Right lobe of liver (tissue), 6 donors: ENCODE measurements around the gene ITPKA. TPM values are rescaled to one million over a fixed set of nuclear protein-coding genes. Genes with fewer than 3 reads are reported as not detected.

ENCODE experiments used
- ATAC-seq, 4 donors: fragments of 200-7000 bp; cut with Tn5 transposase; one replicate each; pipeline ENCODE4 v1.9.1; 2020; ENCODE audit warnings: mild to moderate bottlenecking in 4 of 4, moderate library complexity in 4 of 4
- DNase-seq, 3 donors: peaks; one replicate each; pipeline ENCODE4 v3.0.0-alpha.2; 2020
- H3K27ac ChIP-seq, 3 donors: fragments of 200-600 bp; one replicate each; pipeline ENCODE4 v1.8.0; 2022
- H3K27me3 ChIP-seq, 2 donors: fragments of 200-600 bp; one replicate each; pipeline ENCODE4 v1.8.0; 2022
- H3K36me3 ChIP-seq, 4 donors: fragments of 200-600 bp; sonication (generic) in 1 of 4; one replicate each; pipeline versions ENCODE4 v1.5.1 to v1.8.0; 2017 to 2022; ENCODE audit warnings: control low read depth in 1 of 4
- H3K4me1 ChIP-seq, 4 donors: fragments of 200-600 bp; sonication (generic) in 1 of 4; one replicate each; pipeline versions ENCODE4 v1.5.1 to v1.8.0; 2017 to 2022; ENCODE audit warnings: control low read depth in 1 of 4
- H3K4me3 ChIP-seq, 3 donors: fragments of 200-600 bp; one replicate each; pipeline ENCODE4 v1.8.0; 2022
- H3K9me3 ChIP-seq, 4 donors: fragments of 200-600 bp; sonication (generic) in 1 of 4; one replicate each; pipeline versions ENCODE4 v1.5.1 to v1.8.0; 2017 to 2022; ENCODE audit warnings: control low read depth in 1 of 4
- CTCF ChIP-seq, 4 donors: fragments of 200-600 bp in 3 of 4; fragments of 450-650 bp in 1 of 4; IDR thresholded peaks; one replicate each; pipeline versions ENCODE4 v1.5.1 to v1.8.0; 2016 to 2022; ENCODE audit warnings: antibody characterized with exemption in 4 of 4, mild to moderate bottlenecking in 2 of 4
- POLR2A ChIP-seq: fragments of 450-650 bp; IDR thresholded peaks from one replicate; pipeline ENCODE4 v1.6.1; 2017; ENCODE audit warnings: antibody characterized with exemption, mild to moderate bottlenecking
- WGBS: methylation state at CpG from one replicate; pipeline ENCODE4 v1.1.6; 2018; ENCODE audit warnings: low coverage, low lambda C conversion rate; ENCODE audit not compliant: insufficient coverage; ENCODE audit errors: missing lambda C conversion rate; 5-methylcytosine and 5-hydroxymethylcytosine counted together
- intact Hi-C, 2 donors: fragments of 100-400 bp; cut with DNase I; formaldehyde crosslinking; loops; one replicate each; pipeline versions ENCODE4 v1.11.2 to v1.14.1; 2022
- total RNA-seq, 6 experiments: library from RNA; depleted of rRNA in 2 of 6; stranded (reverse); fragments of >200 nt in 2 of 6; fragmentation: NEBNext Ultra II Directional in 3 of 6; extraction: Animal tissue kit (Norgen Biotek cat#: 25700) in 3 of 6; gene quantifications; one replicate each; pipeline versions ENCODE4 v1.1.0 to v1.2.4, GENCODE V29; 2016 to 2023
- donor health status: DM: no; HTN: yes; CAD: no.
- donor health status: DM: no; HTN: no; CAD: no.
- donor health status: DM: no; HTN: no; CAD: no.
- donor health status: DM: no; HTN: yes; CAD: no.
- donor health status: DM: no; HTN: yes; CAD: no.

Gene ITPKA
- total RNA-seq, 6 experiments from 2014 or later: 0.60 to 15.5 (median 1.4) TPM

GRCh38 chr15:41483115-41483514 is 10.6 kb upstream of the ITPKA start:
- intact Hi-C loops: no loop called here
- H3K9me3 ChIP-seq: no peaks in the 10 kb centered on the region
- H3K4me3 ChIP-seq: no peak overlapping the region
- no peak overlapping the region for H3K27ac ChIP-seq
- no peaks in the 10 kb centered on the region for H3K27me3 ChIP-seq
- peaks cover 0 to 34% (median 13%) of the 10 kb centered on the region in 4 donors for H3K36me3 ChIP-seq
- TF ChIP-seq POLR2A (no peak), CTCF (IDR thresholded peaks at IDR 0.05) (no peak)
- ATAC-seq: no peak
- no peaks in the 10 kb centered on the region for H3K4me1 ChIP-seq
- DNase-seq: no peak

GRCh38 chr15:41483519-41483918 is 10.2 kb upstream of the ITPKA start:
- DNase-seq (no peak), ATAC-seq (peak in 1 of 4 donors; percentile 29)
- Histone ChIP-seq H3K4me1 (no peaks in the 10 kb centered on the region), H3K9me3 (no peaks in the 10 kb centered on the region), H3K27ac (no peak overlapping the region), H3K4me3 (no peak overlapping the region), H3K36me3 (peaks cover 0 to 30% (median 11%) of the 10 kb centered on the region in 4 donors), H3K27me3 (no peaks in the 10 kb centered on the region)
- intact Hi-C loops: no loop called here
- 80% methylated on average over 1 of the region's 2 CpGs for WGBS
- no peak for TF ChIP-seq CTCF (IDR thresholded peaks at IDR 0.05)
- TF ChIP-seq POLR2A: no peak

- no peak overlapping the region for H3K27ac ChIP-seq
Observed at GRCh38 chr15:41484937-41485625, 8.6 kb upstream of the ITPKA start.

GRCh38 chr15:41486286-41486685 is 7.4 kb upstream of the ITPKA start:
- intact Hi-C loops: no loop called here
- Histone ChIP-seq H3K4me1 (no peaks in the 10 kb centered on the region), H3K27me3 (no peaks in the 10 kb centered on the region), H3K4me3 (no peak overlapping the region), H3K9me3 (no peaks in the 10 kb centered on the region), H3K36me3 (peaks cover 0 to 9% (median 0%) of the 10 kb centered on the region in 4 donors), H3K27ac (no peak overlapping the region)
- no peak for TF ChIP-seq POLR2A
- no peak for TF ChIP-seq CTCF (IDR thresholded peaks at IDR 0.05)
- DNase-seq (peak in 1 of 3 donors; percentile 44), ATAC-seq (no peak)
- no CpG with 5 or more reads among the region's 43 CpGs for WGBS

More at GRCh38 chr15:41484937-41485625, 8.6 kb upstream of the ITPKA start:
- peak in 1 of 4 donors; percentile 9 for ATAC-seq
- no peak for TF ChIP-seq CTCF (IDR thresholded peaks at IDR 0.05)
- no peak for TF ChIP-seq POLR2A
- intact Hi-C loops: no loop called here
- WGBS: 71% methylated on average over 7 of the region's 11 CpGs
- no peaks in the 10 kb centered on the region for H3K9me3 ChIP-seq
- DNase-seq: peak in 1 of 3 donors; percentile 33
- no peaks in the 10 kb centered on the region for H3K27me3 ChIP-seq
- no peaks in the 10 kb centered on the region for H3K4me1 ChIP-seq
- H3K36me3 ChIP-seq: peaks cover 0 to 18% (median 3%) of the 10 kb centered on the region in 4 donors
- H3K4me3 ChIP-seq: no peak overlapping the region
